H9 (cell line): ENCODE data around the gene EXOC6. TPM values are rescaled to one million over a fixed set of nuclear protein-coding genes. Genes with fewer than 3 reads are reported as not detected.

Experiments used
- DNase-seq: peaks from one replicate; pipeline ENCODE4 v3.0.0-alpha.2; 2017
- H2AFZ ChIP-seq: one replicate; pipeline ENCODE4 v1.6.1; 2013; ENCODE audit warnings: mild to moderate bottlenecking, low read length, control low read depth, moderate library complexity
- H2AK5ac ChIP-seq: 2 replicates; pipeline ENCODE4 v1.6.1; 2013; ENCODE audit warnings: low read length, control low read depth, mixed read lengths; ENCODE audit not compliant: insufficient read length
- H2BK120ac ChIP-seq: one replicate; pipeline ENCODE4 v1.6.1; 2013; ENCODE audit warnings: low read depth, mild to moderate bottlenecking, low read length, control low read depth, inconsistent platforms; ENCODE audit not compliant: poor library complexity, severe bottlenecking
- H2BK12ac ChIP-seq: 2 replicates; pipeline ENCODE4 v1.6.1; 2013; ENCODE audit warnings: low read length, control low read depth, mixed read lengths, low read depth; ENCODE audit not compliant: insufficient read length
- H2BK15ac ChIP-seq: 2 replicates; pipeline ENCODE4 v1.6.1; 2013; ENCODE audit warnings: low read depth, low read length, control low read depth
- H2BK20ac ChIP-seq: one replicate; pipeline ENCODE4 v1.6.1; 2013; ENCODE audit warnings: low read depth, mild to moderate bottlenecking, low read length, control low read depth, inconsistent platforms; ENCODE audit not compliant: poor library complexity, severe bottlenecking
- H2BK5ac ChIP-seq: 2 replicates; pipeline ENCODE4 v1.6.1; 2013; ENCODE audit warnings: low read length, control low read depth, mixed read lengths; ENCODE audit not compliant: insufficient read length
- H3K14ac ChIP-seq: 2 replicates; pipeline ENCODE4 v1.6.1; 2013; ENCODE audit warnings: low read length, control low read depth; ENCODE audit not compliant: insufficient read depth
- H3K18ac ChIP-seq: 2 replicates; pipeline ENCODE4 v1.6.1; 2013; ENCODE audit warnings: low read depth, mild to moderate bottlenecking, mixed read lengths, low read length, control low read depth; ENCODE audit not compliant: insufficient read length
- H3K23ac ChIP-seq: 2 replicates; pipeline ENCODE4 v1.6.1; 2013; ENCODE audit warnings: low read length, control low read depth, mixed read lengths, low read depth; ENCODE audit not compliant: insufficient read length
- H3K23me2 ChIP-seq: 2 replicates; pipeline ENCODE4 v1.6.1; 2013; ENCODE audit warnings: low read depth, mild to moderate bottlenecking, mixed read lengths, low read length, control low read depth; ENCODE audit not compliant: insufficient read length, poor library complexity, severe bottlenecking
- H3K27ac ChIP-seq: 2 replicates; pipeline ENCODE4 v1.5.1; 2013; ENCODE audit warnings: low read length, control low read depth, mixed read lengths, low read depth; ENCODE audit not compliant: insufficient read length
- H3K27me3 ChIP-seq: 2 replicates; pipeline ENCODE4 v1.6.1; 2013; ENCODE audit warnings: low read length, control low read depth, inconsistent platforms; ENCODE audit not compliant: insufficient read depth
- H3K4ac ChIP-seq: 2 replicates; pipeline ENCODE4 v1.6.1; 2013; ENCODE audit warnings: low read depth, mild to moderate bottlenecking, control low read depth, inconsistent platforms, low read length, moderate library complexity
- H3K4me1 ChIP-seq: 2 replicates; pipeline ENCODE4 v1.6.1; 2013; ENCODE audit warnings: low read length, control low read depth, inconsistent platforms; ENCODE audit not compliant: insufficient read depth
- H3K4me2 ChIP-seq: 2 replicates; pipeline ENCODE4 v1.6.1; 2013; ENCODE audit warnings: low read length, control low read depth, mixed read lengths; ENCODE audit not compliant: insufficient read length, insufficient read depth
- H3K56ac ChIP-seq: 2 replicates; pipeline ENCODE4 v1.6.1; 2013; ENCODE audit warnings: low read depth, mild to moderate bottlenecking, mixed read lengths, low read length, control low read depth; ENCODE audit not compliant: insufficient read length
- H3K79me1 ChIP-seq: 2 replicates; pipeline ENCODE4 v1.6.1; 2013; ENCODE audit warnings: low read depth, mild to moderate bottlenecking, moderate library complexity, low read length, control low read depth, inconsistent platforms; ENCODE audit not compliant: insufficient read depth, poor library complexity, severe bottlenecking
- H3K79me2 ChIP-seq: 2 replicates; pipeline ENCODE4 v1.6.1; 2013; ENCODE audit warnings: low read length, control low read depth, inconsistent platforms; ENCODE audit not compliant: insufficient read depth
- H3K9ac ChIP-seq: 2 replicates; pipeline ENCODE4 v1.6.1; 2013; ENCODE audit warnings: low read length, control low read depth, mixed read lengths; ENCODE audit not compliant: insufficient read length; ENCODE audit errors: extremely low read depth
- H3K9me3 ChIP-seq: one replicate; pipeline ENCODE4 v1.6.1; 2013; ENCODE audit warnings: low read depth, low read length, inconsistent platforms; ENCODE audit not compliant: control insufficient read depth
- H3T11ph ChIP-seq: one replicate; pipeline ENCODE4 v1.6.1; 2013; ENCODE audit warnings: mild to moderate bottlenecking, low read length, control low read depth, inconsistent platforms
- H4K20me1 ChIP-seq: one replicate; pipeline ENCODE4 v1.6.1; 2013; ENCODE audit not compliant: control insufficient read depth, insufficient read length, insufficient read depth
- H4K5ac ChIP-seq: 2 replicates; pipeline ENCODE4 v1.6.1; 2013; ENCODE audit warnings: low read depth, mild to moderate bottlenecking, mixed read lengths, low read length, control low read depth; ENCODE audit not compliant: insufficient read length
- H4K8ac ChIP-seq: replicated peaks from 2 replicates; pipeline ENCODE4 v1.6.1; 2013; ENCODE audit warnings: low read length, control low read depth, mixed read lengths, low read depth; ENCODE audit not compliant: insufficient read length
- H4K91ac ChIP-seq: 2 replicates; pipeline ENCODE4 v1.6.1; 2013; ENCODE audit warnings: low read depth, mild to moderate bottlenecking, moderate library complexity, mixed read lengths, low read length, control low read depth; ENCODE audit not compliant: insufficient read length
- H3K27ac Mint-ChIP-seq, 3 experiments: 2 replicates in 2 of 3; 3 replicates in 1 of 3; pipeline ENCODE4 v1.8.0; 2020 to 2021; ENCODE audit warnings: mixed read lengths in 3 of 3, mild to moderate bottlenecking in 1 of 3, moderate library complexity in 1 of 3
- H3K27me3 Mint-ChIP-seq: 2 replicates; pipeline ENCODE4 v1.8.0; 2021; ENCODE audit warnings: low read depth, mild to moderate bottlenecking, moderate library complexity, mixed read lengths
- H3K36me3 Mint-ChIP-seq, 3 experiments: 2 replicates in 2 of 3; 3 replicates in 1 of 3; pipeline ENCODE4 v1.8.0; 2020 to 2021; ENCODE audit warnings: low read depth in 3 of 3, mixed read lengths in 3 of 3; ENCODE audit not compliant: insufficient read depth in 1 of 3
- H3K4me1 Mint-ChIP-seq, 2 experiments: 2 replicates each; pipeline ENCODE4 v1.8.0; 2020; ENCODE audit warnings: mixed read lengths in 2 of 2
- H3K4me3 Mint-ChIP-seq, 2 experiments: 2 replicates in 1 of 2; 3 replicates in 1 of 2; pipeline ENCODE4 v1.8.0; 2020 to 2021; ENCODE audit warnings: mild to moderate bottlenecking in 2 of 2, mixed read lengths in 2 of 2, moderate library complexity in 1 of 2
- H3K9me3 Mint-ChIP-seq, 2 experiments: 2 replicates in 1 of 2; 3 replicates in 1 of 2; pipeline ENCODE4 v1.8.0; 2020; ENCODE audit warnings: mild to moderate bottlenecking in 2 of 2, mixed read lengths in 2 of 2, moderate library complexity in 1 of 2
- CTCF ChIP-seq: fragments of 200-600 bp; sonication (generic); conservative IDR thresholded peaks from 3 replicates; pipeline ENCODE4 v1.8.0; 2021; ENCODE audit warnings: antibody characterized with exemption, mild to moderate bottlenecking
- whole genome bisulfite sequencing: extraction: QIAGEN DNeasy Blood & Tissue Kit; methylation state at CpG from one replicate; pipeline ENCODE4 v1.1.7; 2013; ENCODE audit warnings: missing lambda C conversion rate, low lambda C conversion rate, mixed read lengths; ENCODE audit not compliant: insufficient read length; ENCODE audit errors: extremely low coverage; 5-methylcytosine and 5-hydroxymethylcytosine counted together
- total RNA-seq: library from RNA; stranded (reverse); gene quantifications from 2 replicates; pipeline ENCODE4 v1.2.1, GENCODE V29; 2021

Gene EXOC6
- total RNA-seq, 1 experiment from 2014 or later: 9.0 TPM

GRCh38 chr10:92999191-92999590 lies 150.9 kb downstream of the EXOC6 start:
- Histone ChIP-seq H2BK15ac (no peak overlapping the region), H3K56ac (no peak overlapping the region), H3K79me2 (no peaks in the 10 kb centered on the region), H2AK5ac (no peak overlapping the region), H3T11ph (no peak overlapping the region), H4K8ac (no peak overlapping the region), H2BK5ac (no peak overlapping the region), H4K91ac (no peak overlapping the region), H4K20me1 (no peaks in the 10 kb centered on the region), H3K23ac (no peak overlapping the region), H4K5ac (no peak overlapping the region), H3K27ac (no peak overlapping the region), H3K14ac (no peak overlapping the region), H2BK20ac (peak overlapping the region; percentile 75), H3K9me3 (no peaks in the 10 kb centered on the region), H3K27me3 (no peaks in the 10 kb centered on the region), H2BK12ac (no peak overlapping the region), H3K18ac (no peak overlapping the region), H3K9ac (no peak overlapping the region), H2BK120ac (no peak overlapping the region), H3K4me2 (no peak overlapping the region), H3K23me2 (no peaks in the 10 kb centered on the region), H2AFZ (no peak overlapping the region), H3K4ac (no peak overlapping the region), H3K4me1 (no peaks in the 10 kb centered on the region), H3K79me1 (no peaks in the 10 kb centered on the region)
- H3K36me3 Mint-ChIP-seq: no peaks in the 10 kb centered on the region
- H3K4me3 Mint-ChIP-seq: no peak overlapping the region
- no peaks in the 10 kb centered on the region for H3K9me3 Mint-ChIP-seq
- H3K27me3 Mint-ChIP-seq: no peaks in the 10 kb centered on the region
- H3K27ac Mint-ChIP-seq: no peak overlapping the region
- no peak for DNase-seq
- TF ChIP-seq CTCF: no peak
- WGBS: no CpG with 5 or more reads among the region's 2 CpGs
- peaks cover 14 to 18% of the 10 kb centered on the region in 2 experiments for H3K4me1 Mint-ChIP-seq
